K562 (cell line): Measurements from ENCODE around the gene PCDH1. TPM values are rescaled to one million over a fixed set of nuclear protein-coding genes. Genes with fewer than 3 reads are reported as not detected.

Experiments
- ATAC-seq: fragments of 200-7000 bp; cut with Tn5 transposase; 3 replicates; pipeline ENCODE4 v1.9.1; 2020; ENCODE audit warnings: moderate library complexity
- BruUV-seq: library from RNA; stranded (reverse); fragments of 400-500 nt; replicated peaks from 2 replicates; lab custom pipeline; 2021; lab: Mats Ljungman, UMichigan
- CTCF ChIA-PET: fragments of 300-600 bp; formaldehyde crosslinking; extraction: SDS; loops from one replicate; lab custom pipeline; 2021; ENCODE audit warnings: low intra/inter-chr PET ratio; lab: Yijun Ruan, JAX
- POLR2A ChIA-PET: fragments of 300-600, 350-650 bp; sonication (Branson Sonifier 250); formaldehyde crosslinking; extraction: SDS; loops from one replicate; lab custom pipeline; 2021; ENCODE audit warnings: antibody characterized with exemption, inconsistent platforms; lab: Yijun Ruan, JAX
- DNase-seq, 4 experiments: peaks; one replicate each; pipeline versions ENCODE4 v3.0.0 to v3.0.0-alpha.2; 2011 to 2018; ENCODE audit warnings: low spot score in 3 of 4, mixed read lengths in 3 of 4; ENCODE audit errors: extremely low read depth in 1 of 4
- FAIRE-seq: peaks from 2 replicates; lab custom pipeline; 2011; peaks lifted over from hg19 to GRCh38; lab: Jason Lieb, UNC
- H2AFZ ChIP-seq: 2 replicates; pipeline ENCODE4 v1.6.0; 2011; ENCODE audit warnings: low read depth, low read length, control low read depth, inconsistent platforms
- H3K27ac ChIP-seq: fragments of 200-600 bp; 3 replicates; pipeline ENCODE4 v1.8.0; 2011; ENCODE audit warnings: low read depth, mild to moderate bottlenecking, control low read depth, inconsistent platforms, low read length, moderate library complexity, mixed read lengths; ENCODE audit errors: extremely low read depth
- H3K27me3 ChIP-seq, 2 experiments: fragments of 300-600 bp in 1 of 2; 2 replicates in 1 of 2; 3 replicates in 1 of 2; pipeline versions ENCODE4 v1.6.0 to v1.8.0; 2011; ENCODE audit warnings: inconsistent platforms in 2 of 2, low read length in 2 of 2, mild to moderate bottlenecking in 1 of 2, mixed read lengths in 1 of 2, moderate library complexity in 1 of 2; ENCODE audit not compliant: control insufficient read depth in 2 of 2, insufficient read depth in 2 of 2
- H3K36me3 ChIP-seq: fragments of 300-600 bp; 3 replicates; pipeline ENCODE4 v1.8.0; 2011; ENCODE audit warnings: mild to moderate bottlenecking, low read length, inconsistent platforms; ENCODE audit not compliant: control insufficient read depth, insufficient read depth
- H3K4me1 ChIP-seq, 2 experiments: fragments of 200-600 bp in 1 of 2; replicated peaks in 1 of 2; 2 replicates in 1 of 2; 3 replicates in 1 of 2; pipeline versions ENCODE4 v1.5.1 to v1.8.0; 2011; ENCODE audit warnings: inconsistent platforms in 2 of 2, low read length in 2 of 2, mild to moderate bottlenecking in 1 of 2, mixed read lengths in 1 of 2, moderate library complexity in 1 of 2; ENCODE audit not compliant: control insufficient read depth in 2 of 2, insufficient read depth in 2 of 2
- H3K4me2 ChIP-seq: 2 replicates; pipeline ENCODE4 v1.6.1; 2011; ENCODE audit warnings: low read length, control low read depth, inconsistent platforms, mixed read lengths; ENCODE audit not compliant: insufficient read depth
- H3K4me3 ChIP-seq: fragments of 200-600 bp; sonication (generic), shearing (Covaris generic); 2 replicates; pipeline ENCODE4 v1.5.1; 2016; ENCODE audit warnings: control low read depth, inconsistent platforms
- H3K79me2 ChIP-seq: fragments of 200-600 bp; 3 replicates; pipeline ENCODE4 v1.8.0; 2011; ENCODE audit warnings: low read length, inconsistent platforms; ENCODE audit not compliant: control insufficient read depth, insufficient read depth
- H3K9ac ChIP-seq, 2 experiments: 2 replicates each; pipeline versions ENCODE4 v1.6.0 to v1.6.1; 2011; ENCODE audit warnings: low read depth in 2 of 2, low read length in 2 of 2, control low read depth in 1 of 2, inconsistent platforms in 1 of 2, mild to moderate bottlenecking in 1 of 2, mixed read lengths in 1 of 2; ENCODE audit not compliant: insufficient read depth in 1 of 2
- H3K9me1 ChIP-seq: one replicate; pipeline ENCODE4 v1.6.0; 2011; ENCODE audit warnings: inconsistent platforms, mild to moderate bottlenecking, low read length, moderate library complexity; ENCODE audit not compliant: control insufficient read depth, insufficient read depth
- H3K9me3 ChIP-seq: replicated peaks from 2 replicates; pipeline ENCODE4 v1.5.1; 2011; ENCODE audit warnings: low read depth, low read length, inconsistent platforms; ENCODE audit not compliant: control insufficient read depth, insufficient read depth
- H4K20me1 ChIP-seq: replicated peaks from 2 replicates; pipeline ENCODE4 v1.6.1; 2011; ENCODE audit warnings: low read length, inconsistent platforms, mixed read lengths; ENCODE audit not compliant: control insufficient read depth, insufficient read depth
- C11orf30 ChIP-seq: fragments of 450-650 bp; IDR thresholded peaks from 2 replicates; pipeline ENCODE4 v1.6.1; 2016; ENCODE audit warnings: low read depth, mild to moderate bottlenecking
- E2F8 ChIP-seq: fragments of 450-650 bp; IDR thresholded peaks from 2 replicates; pipeline ENCODE4 v1.7.1; 2018; ENCODE audit warnings: mild to moderate bottlenecking, low read depth; ENCODE audit not compliant: partially characterized antibody
- EHMT2 ChIP-seq: fragments of 450-650 bp; IDR thresholded peaks from 2 replicates; pipeline ENCODE4 v1.6.1; 2018; ENCODE audit warnings: antibody characterized with exemption
- ESRRA ChIP-seq: fragments of 450-650 bp; IDR thresholded peaks from 2 replicates; pipeline ENCODE4 v1.6.1; 2014; ENCODE audit warnings: low read depth, mild to moderate bottlenecking, moderate library complexity, borderline replicate concordance
- GTF2B ChIP-seq: IDR thresholded peaks from 2 replicates; pipeline ENCODE4 v1.6.1; 2011; ENCODE audit not compliant: insufficient read length; ENCODE audit errors: extremely low read depth
- IRF9 ChIP-seq: fragments of 450-650 bp; IDR thresholded peaks from 2 replicates; pipeline ENCODE4 v1.6.1; 2016; ENCODE audit warnings: missing biosample characterization, missing genetic modification characterization
- KHSRP ChIP-seq: fragments of 450-650 bp; IDR thresholded peaks from 2 replicates; pipeline ENCODE4 v1.6.1; 2017
- MAFF ChIP-seq: IDR thresholded peaks from 2 replicates; pipeline ENCODE4 v1.6.1; 2012; ENCODE audit warnings: low read length, improper control_type of control experiment
- MCM2 ChIP-seq: fragments of 450-650 bp; IDR thresholded peaks from 2 replicates; pipeline ENCODE4 v1.6.1; 2017; ENCODE audit warnings: low read depth, mild to moderate bottlenecking
- NELFE ChIP-seq: IDR thresholded peaks from 2 replicates; pipeline ENCODE4 v1.6.1; 2011; ENCODE audit warnings: mild to moderate bottlenecking; ENCODE audit not compliant: insufficient read depth, insufficient read length
- NFE2 ChIP-seq: IDR thresholded peaks from 2 replicates; pipeline ENCODE4 v1.6.1; 2014; ENCODE audit warnings: antibody characterized with exemption, low read depth
- NR2C1 ChIP-seq, 2 experiments: fragments of 450-650 bp; IDR thresholded peaks; 2 replicates each; pipeline ENCODE4 v1.6.1; 2017; ENCODE audit warnings: mild to moderate bottlenecking in 2 of 2, antibody characterized with exemption in 1 of 2, inconsistent platforms in 1 of 2, missing compliant biosample characterization in 1 of 2, missing genetic modification characterization in 1 of 2
- PHF20 ChIP-seq: fragments of 450-650 bp; IDR thresholded peaks from 2 replicates; pipeline ENCODE4 v1.6.1; 2018; ENCODE audit not compliant: partially characterized antibody
- POLR2B ChIP-seq: fragments of 450-650 bp; IDR thresholded peaks from 2 replicates; pipeline ENCODE4 v1.6.1; 2018; ENCODE audit warnings: low read depth; ENCODE audit not compliant: partially characterized antibody
- SLC30A9 ChIP-seq: fragments of 250-450 bp; sonication (Bioruptor Pico); IDR thresholded peaks from 2 replicates; pipeline ENCODE4 v1.8.0; 2022; ENCODE audit warnings: mild to moderate bottlenecking, moderate library complexity
- SMARCE1 ChIP-seq: fragments of 450-650 bp; IDR thresholded peaks from 2 replicates; pipeline ENCODE4 v1.7.1; 2016; ENCODE audit warnings: mild to moderate bottlenecking
- TEAD1 ChIP-seq, 2 experiments: fragments of 450-650 bp in 1 of 2; sonication (generic) in 1 of 2; formaldehyde crosslinking; IDR thresholded peaks; 2 replicates each; pipeline versions ENCODE4 v1.4.0 to v1.8.0; 2020 to 2022; ENCODE audit warnings: mild to moderate bottlenecking in 2 of 2, missing genetic modification reagents in 1 of 2
- ZFP36 ChIP-seq: fragments of 150-350 bp; IDR thresholded peaks from 2 replicates; pipeline ENCODE4 v1.6.1; 2018; ENCODE audit warnings: low read length, low read depth; ENCODE audit not compliant: partially characterized antibody
- WGBS: fragments of 100-300 bp; shearing (Covaris generic); methylation state at CpG from one replicate; pipeline ENCODE4 v1.1.6; 2016; ENCODE audit warnings: low coverage, mixed read lengths; ENCODE audit not compliant: insufficient coverage; ENCODE audit errors: missing lambda C conversion rate; 5-methylcytosine and 5-hydroxymethylcytosine counted together
- in situ Hi-C: fragments of 300-500 bp; cut with MboI; formaldehyde crosslinking; loops from 4 replicates; pipeline ENCODE4 v1.15.0; 2018; ENCODE audit warnings: inconsistent platforms, mixed read lengths
- intact Hi-C: fragments of 100-400 bp; cut with micrococcal nuclease; formaldehyde crosslinking; loops from 2 replicates; pipeline ENCODE4 v1.14.2; 2022
- polyA plus RNA-seq, 8 experiments: library from polyadenylated mRNA; depleted of rRNA in 4 of 8; stranded (reverse) in 5 of 8; unstranded in 3 of 8; fragments of >200 nt; fragmentation: Nextera tagmentation in 2 of 8; fragmentation: Illumina TruSeq in 1 of 8; extraction: Ambion mirVana in 2 of 8; extraction: Trizol in 1 of 8; gene quantifications; 2 replicates each; pipeline versions ENCODE4 v1.2.1 to v1.2.3, GENCODE V29; 2011 to 2014; ENCODE audit warnings: inconsistent platforms in 1 of 8, missing spikeins in 1 of 8
- total RNA-seq, 7 experiments: library from RNA; depleted of rRNA in 6 of 7; stranded (reverse); fragments of >200 nt in 6 of 7; fragmentation: Illumina TruSeq in 2 of 7; extraction: Trizol in 2 of 7; gene quantifications; 2 replicates each; pipeline versions ENCODE4 v1.2.1 to v1.2.3, GENCODE V29; 2011 to 2021; ENCODE audit warnings: low replicate concordance in 1 of 7

PCDH1 gene
- total and polyA plus RNA-seq, 9 of the 15 experiments (the other 6 are each of a cell fraction or from before 2014, with no cell fraction given): 0.11 to 3.6 (median 1.9) TPM; not detected in 1

- Histone ChIP-seq H3K79me2 (peaks cover 15% of the 10 kb centered on the region), H4K20me1 (no peaks in the 10 kb centered on the region), H3K9ac (peak overlapping the region; percentile 5 to 42; a peak in 3 of 4 replicates), H3K4me3 (no peak overlapping the region), H3K4me1 (peaks cover 21 to 25% of the 10 kb centered on the region in 2 experiments; a peak in 4 of 5 replicates), H3K36me3 (no peaks in the 10 kb centered on the region), H3K27ac (peak overlapping the region; percentile 71), H3K4me2 (peak overlapping the region; percentile 47), H2AFZ (peak overlapping the region; percentile 94), H3K9me3 (no peaks in the 10 kb centered on the region), H3K9me1 (peaks cover 4% of the 10 kb centered on the region), H3K27me3 (no peaks in the 10 kb centered on the region)
- DNase-seq: peak; percentile 78 to 86 (median 82)
- in situ Hi-C loops: no loop called here
- 34% methylated on average over 8 of the region's 8 CpGs for WGBS
- CTCF ChIA-PET: no interaction called here
- intact Hi-C loops: no loop called here
- peak; percentile 98 for FAIRE-seq
- POLR2A ChIA-PET: interaction anchor here (0.7 to 2.2 kb wide), 5 partner anchors 13 to 227 kb away, joined by 3 to 7 read pairs (median 3); no protein-coding TSS in a partner anchor
- peak; percentile 48 for ATAC-seq
- BruUV-seq: no TSS peak
- TF ChIP-seq ESRRA (peak; percentile 76), MAFF (peak; percentile 93), NR2C1 (IDR thresholded peaks at IDR 0.05) (peak; percentile 67), NR2C1 (tag; IDR thresholded peaks at IDR 0.05) (peak; percentile 82), KHSRP (no peak), E2F8 (no peak), EHMT2 (peak; percentile 56; the same call in 1 of the 2 replicates), POLR2B (no peak), NFE2 (peak; percentile 96), PHF20 (peak; percentile 58), C11orf30 (peak; percentile 99), SMARCE1 (peak; percentile 74; the same call in 1 of the 2 replicates), SLC30A9 (CRISPR knock-in tag) (no peak), NELFE (no peak), MCM2 (no peak), ZFP36 (peak; percentile 83), IRF9 (peak; percentile 39; the same call in 1 of the 2 replicates), GTF2B (no peak), TEAD1 (CRISPR knock-in tag; IDR thresholded peaks at IDR 0.05) (0 out of 4 replicates have a peak, but pooled peaks of 1 of the 2 experiments have one; percentile 19)
Measured at GRCh38 chr5:141919218-141920119, 41.3 kb upstream of the PCDH1 start.
